ENCODE data around the gene PARP12.

Gene PARP12

DNA sequence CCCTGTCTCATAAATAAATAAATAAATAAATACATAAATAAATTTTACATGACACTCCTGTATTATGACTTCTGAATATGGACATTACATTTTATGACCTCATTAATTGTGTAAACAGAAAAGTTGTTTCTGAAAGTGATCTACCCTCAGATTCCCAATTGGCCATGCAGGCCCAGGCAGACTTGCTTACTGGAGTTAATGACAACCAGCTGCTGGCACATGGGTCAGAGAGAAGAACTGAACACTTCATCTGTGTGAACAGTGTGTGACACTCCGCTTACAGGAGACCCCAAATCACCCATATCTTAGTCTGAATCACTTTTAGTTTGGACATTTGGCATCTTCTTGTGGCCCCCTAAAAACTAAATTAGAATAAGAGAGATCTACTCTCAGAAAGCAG lies 31.4 kb downstream of the PARP12 start:
- TF ChIP-seq TAF1 (IDR thresholded peaks at IDR 0.05; ENCODE audit: borderline replicate concordance, insufficient read depth, low read length) (no peak), POLR2AphosphoS5 (IDR thresholded peaks at IDR 0.05; ENCODE audit: low read depth, low read length) (no peak)

DNA sequence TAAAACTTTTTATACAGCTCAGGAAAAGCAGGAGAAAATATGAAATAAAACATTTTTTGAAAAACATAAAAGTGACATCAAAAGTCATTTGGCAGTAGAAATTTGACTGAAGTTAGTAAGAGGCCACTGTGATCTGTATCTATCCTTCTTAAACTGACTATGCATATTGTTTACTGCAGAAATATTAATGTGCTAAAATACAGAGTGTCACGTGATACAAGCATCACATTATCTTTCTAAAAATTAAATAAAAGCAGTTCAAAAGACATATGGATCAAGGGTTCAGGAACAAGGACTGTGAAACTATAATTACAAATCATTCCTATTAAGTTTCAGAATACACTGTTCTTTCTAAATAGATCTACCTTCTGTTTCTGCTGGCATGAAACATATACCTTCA lies 33.7 kb downstream of the PARP12 start:
- TF ChIP-seq FOXP2 (optimal IDR thresholded peaks at IDR 0.05; ENCODE audit: borderline replicate concordance, extremely low read depth, extremely low read length, insufficient read depth) (no peak), SIN3A (IDR thresholded peaks at IDR 0.05; ENCODE audit: borderline replicate concordance, insufficient read depth, low read length) (no peak), TAF1 (IDR thresholded peaks at IDR 0.05; ENCODE audit: borderline replicate concordance, insufficient read depth, low read length) (no peak), POLR2AphosphoS5 (IDR thresholded peaks at IDR 0.05; ENCODE audit: low read depth, low read length) (no peak)
- TF ChIP-seq, protein P1, sequence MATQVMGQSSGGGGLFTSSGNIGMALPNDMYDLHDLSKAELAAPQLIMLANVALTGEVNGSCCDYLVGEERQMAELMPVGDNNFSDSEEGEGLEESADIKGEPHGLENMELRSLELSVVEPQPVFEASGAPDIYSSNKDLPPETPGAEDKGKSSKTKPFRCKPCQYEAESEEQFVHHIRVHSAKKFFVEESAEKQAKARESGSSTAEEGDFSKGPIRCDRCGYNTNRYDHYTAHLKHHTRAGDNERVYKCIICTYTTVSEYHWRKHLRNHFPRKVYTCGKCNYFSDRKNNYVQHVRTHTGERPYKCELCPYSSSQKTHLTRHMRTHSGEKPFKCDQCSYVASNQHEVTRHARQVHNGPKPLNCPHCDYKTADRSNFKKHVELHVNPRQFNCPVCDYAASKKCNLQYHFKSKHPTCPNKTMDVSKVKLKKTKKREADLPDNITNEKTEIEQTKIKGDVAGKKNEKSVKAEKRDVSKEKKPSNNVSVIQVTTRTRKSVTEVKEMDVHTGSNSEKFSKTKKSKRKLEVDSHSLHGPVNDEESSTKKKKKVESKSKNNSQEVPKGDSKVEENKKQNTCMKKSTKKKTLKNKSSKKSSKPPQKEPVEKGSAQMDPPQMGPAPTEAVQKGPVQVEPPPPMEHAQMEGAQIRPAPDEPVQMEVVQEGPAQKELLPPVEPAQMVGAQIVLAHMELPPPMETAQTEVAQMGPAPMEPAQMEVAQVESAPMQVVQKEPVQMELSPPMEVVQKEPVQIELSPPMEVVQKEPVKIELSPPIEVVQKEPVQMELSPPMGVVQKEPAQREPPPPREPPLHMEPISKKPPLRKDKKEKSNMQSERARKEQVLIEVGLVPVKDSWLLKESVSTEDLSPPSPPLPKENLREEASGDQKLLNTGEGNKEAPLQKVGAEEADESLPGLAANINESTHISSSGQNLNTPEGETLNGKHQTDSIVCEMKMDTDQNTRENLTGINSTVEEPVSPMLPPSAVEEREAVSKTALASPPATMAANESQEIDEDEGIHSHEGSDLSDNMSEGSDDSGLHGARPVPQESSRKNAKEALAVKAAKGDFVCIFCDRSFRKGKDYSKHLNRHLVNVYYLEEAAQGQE (IDR thresholded peaks at IDR 0.05; ENCODE audit: insufficient read depth in 1 of 2, low read depth in 2 of 2, low read length in 2 of 2), result no peak

DNA sequence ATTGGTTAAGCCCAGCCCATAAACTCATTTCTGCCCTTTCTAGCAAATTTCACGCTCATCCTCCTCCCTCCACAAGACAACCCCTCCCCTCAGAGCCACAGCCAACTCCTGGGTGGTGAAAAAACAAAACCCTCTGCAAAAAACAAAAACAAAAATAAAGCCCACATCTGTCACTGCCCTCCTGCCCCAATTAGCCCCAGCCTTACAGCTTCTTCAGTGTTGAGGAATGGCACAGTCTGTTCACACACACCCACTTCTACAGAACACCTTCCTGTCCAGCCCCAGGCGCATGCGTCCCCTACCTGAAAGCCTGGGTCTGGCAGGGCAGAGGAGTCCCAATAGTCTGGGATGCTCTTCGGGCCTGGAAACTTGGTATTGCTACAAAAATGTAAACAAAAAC lies 34.4 kb downstream of the PARP12 start:
- TF ChIP-seq, protein P1 (IDR thresholded peaks at IDR 0.05; ENCODE audit: insufficient read depth in 1 of 2, low read depth in 2 of 2, low read length in 2 of 2), result no peak
- TF ChIP-seq SIN3A (IDR thresholded peaks at IDR 0.05; ENCODE audit: borderline replicate concordance, insufficient read depth, low read length) (no peak), TAF1 (IDR thresholded peaks at IDR 0.05; ENCODE audit: borderline replicate concordance, insufficient read depth, low read length) (no peak), FOXP2 (optimal IDR thresholded peaks at IDR 0.05; ENCODE audit: borderline replicate concordance, extremely low read depth, extremely low read length, insufficient read depth) (no peak), POLR2AphosphoS5 (IDR thresholded peaks at IDR 0.05; ENCODE audit: low read depth, low read length) (no peak)

DNA sequence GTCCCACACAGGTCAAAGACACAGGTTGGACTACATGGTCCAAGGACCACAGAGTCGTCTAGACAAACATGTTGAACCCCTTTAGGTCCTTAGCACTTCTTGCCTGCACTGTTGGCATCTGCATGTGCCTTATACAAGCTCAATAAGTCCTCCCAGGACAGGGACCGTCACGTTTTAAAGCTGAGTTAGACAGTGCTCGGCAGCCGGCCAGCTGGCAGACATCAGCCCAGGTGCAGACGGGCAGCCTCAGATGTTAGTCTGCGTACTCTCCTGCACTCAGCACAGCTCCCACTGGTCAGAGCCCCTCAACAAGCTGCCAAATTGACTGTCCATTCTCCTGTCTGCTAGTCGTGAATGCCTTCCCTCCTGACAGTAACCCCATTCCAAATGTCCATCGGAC lies 34.9 kb downstream of the PARP12 start:
- TF ChIP-seq SIN3A (IDR thresholded peaks at IDR 0.05; ENCODE audit: borderline replicate concordance, insufficient read depth, low read length), result no peak
- TF ChIP-seq, protein P1 (IDR thresholded peaks at IDR 0.05; ENCODE audit: insufficient read depth in 1 of 2, low read depth in 2 of 2, low read length in 2 of 2), result no peak
- TF ChIP-seq TAF1 (IDR thresholded peaks at IDR 0.05; ENCODE audit: borderline replicate concordance, insufficient read depth, low read length), result no peak
- TF ChIP-seq POLR2AphosphoS5 (IDR thresholded peaks at IDR 0.05; ENCODE audit: low read depth, low read length), result no peak
- no peak for TF ChIP-seq FOXP2 (optimal IDR thresholded peaks at IDR 0.05; ENCODE audit: borderline replicate concordance, extremely low read depth, extremely low read length, insufficient read depth)

DNA sequence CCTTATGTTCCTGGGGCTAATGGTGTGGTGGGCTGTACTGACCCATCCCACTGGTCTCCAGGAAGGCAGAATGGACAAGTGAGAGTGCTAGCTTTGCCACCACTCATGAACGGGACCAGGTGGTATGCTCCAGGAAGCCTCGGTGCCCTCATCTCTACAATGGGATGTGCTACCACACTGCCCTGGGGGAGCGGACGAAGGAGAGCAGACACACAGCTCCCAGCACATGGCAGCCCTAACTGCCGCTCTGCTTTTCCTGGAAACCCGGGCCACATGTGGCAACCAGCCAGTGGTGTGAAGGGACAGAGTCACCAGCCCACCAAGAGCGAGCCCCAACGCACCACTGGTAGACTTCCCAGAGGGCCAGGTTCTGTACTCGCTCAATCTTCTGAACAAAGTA lies 35.8 kb downstream of the PARP12 start:
- TF ChIP-seq TAF1 (IDR thresholded peaks at IDR 0.05; ENCODE audit: borderline replicate concordance, insufficient read depth, low read length) (no peak), SIN3A (IDR thresholded peaks at IDR 0.05; ENCODE audit: borderline replicate concordance, insufficient read depth, low read length) (no peak), FOXP2 (optimal IDR thresholded peaks at IDR 0.05; ENCODE audit: borderline replicate concordance, extremely low read depth, extremely low read length, insufficient read depth) (no peak), POLR2AphosphoS5 (IDR thresholded peaks at IDR 0.05; ENCODE audit: low read depth, low read length) (no peak)
- TF ChIP-seq, protein P1 (IDR thresholded peaks at IDR 0.05; ENCODE audit: insufficient read depth in 1 of 2, low read depth in 2 of 2, low read length in 2 of 2), result no peak

Measured in PFSK-1 (cell line).